Activated B cell treated with CpG ODN at 0.5 μM for 24 hours (primary cell): ENCODE data around the gene XCL2. TPM values are rescaled to one million over a fixed set of nuclear protein-coding genes. Genes with fewer than 3 reads are reported as not detected.

Source experiments
- ATAC-seq: fragments of 200-7000 bp; cut with Tn5 transposase; one replicate; pipeline ENCODE4 v1.10.0; 2021; ENCODE audit warnings: low read depth, mild to moderate bottlenecking, moderate library complexity
- CTCF ChIA-PET: fragments of 350-600 bp; sonication (Branson Sonifier 250); formaldehyde crosslinking; loops from one replicate; lab custom pipeline; 2021; ENCODE audit warnings: antibody characterized with exemption; lab: Charles Lee
- POLR2A ChIA-PET: fragments of 350-600 bp; sonication (Branson Sonifier 250); formaldehyde crosslinking; loops from one replicate; lab custom pipeline; 2021; ENCODE audit warnings: antibody characterized with exemption; lab: Charles Lee
- DNase-seq: peaks from one replicate; pipeline ENCODE4 v3.0.0; 2022
- H3K27ac Mint-ChIP-seq: one replicate; pipeline ENCODE4 v1.8.0; 2020; ENCODE audit warnings: mixed read lengths
- H3K27me3 Mint-ChIP-seq: one replicate; pipeline ENCODE4 v1.8.0; 2021; ENCODE audit warnings: mixed read lengths
- H3K36me3 Mint-ChIP-seq: one replicate; pipeline ENCODE4 v1.8.0; 2021; ENCODE audit warnings: low read depth, mixed read lengths
- H3K4me1 Mint-ChIP-seq: one replicate; pipeline ENCODE4 v1.8.0; 2021; ENCODE audit warnings: mixed read lengths
- H3K4me3 Mint-ChIP-seq: one replicate; pipeline ENCODE4 v1.8.0; 2020; ENCODE audit warnings: mild to moderate bottlenecking, mixed read lengths
- H3K9me3 Mint-ChIP-seq: one replicate; pipeline ENCODE4 v1.8.0; 2020; ENCODE audit warnings: mixed read lengths
- intact Hi-C: fragments of 100-400 bp; cut with micrococcal nuclease; formaldehyde crosslinking; loops from one replicate; pipeline ENCODE4 v1.15.1; 2024
- total RNA-seq: library from RNA; stranded (reverse); gene quantifications from 2 replicates; pipeline ENCODE4 v1.2.3, GENCODE V29; 2022
- TF ChIP-seq, protein P1 (sequence below): fragments of 200-600 bp; IDR thresholded peaks from one replicate; pipeline ENCODE4 v1.8.0; 2022; ENCODE audit warnings: antibody characterized with exemption, mild to moderate bottlenecking

Gene XCL2
- total RNA-seq, 1 donor from 2014 or later = not detected

- Mint-ChIP-seq H3K4me1 (no peaks in the 10 kb centered on the region), H3K9me3 (no peaks in the 10 kb centered on the region), H3K27ac (no peak overlapping the region), H3K4me3 (no peak overlapping the region), H3K36me3 (no peaks in the 10 kb centered on the region), H3K27me3 (peaks cover 4% of the 10 kb centered on the region)
- no peak for DNase-seq
- POLR2A ChIA-PET = no interaction called here
- ATAC-seq = no peak
- intact Hi-C loops = no loop called here
- TF ChIP-seq, protein P1, sequence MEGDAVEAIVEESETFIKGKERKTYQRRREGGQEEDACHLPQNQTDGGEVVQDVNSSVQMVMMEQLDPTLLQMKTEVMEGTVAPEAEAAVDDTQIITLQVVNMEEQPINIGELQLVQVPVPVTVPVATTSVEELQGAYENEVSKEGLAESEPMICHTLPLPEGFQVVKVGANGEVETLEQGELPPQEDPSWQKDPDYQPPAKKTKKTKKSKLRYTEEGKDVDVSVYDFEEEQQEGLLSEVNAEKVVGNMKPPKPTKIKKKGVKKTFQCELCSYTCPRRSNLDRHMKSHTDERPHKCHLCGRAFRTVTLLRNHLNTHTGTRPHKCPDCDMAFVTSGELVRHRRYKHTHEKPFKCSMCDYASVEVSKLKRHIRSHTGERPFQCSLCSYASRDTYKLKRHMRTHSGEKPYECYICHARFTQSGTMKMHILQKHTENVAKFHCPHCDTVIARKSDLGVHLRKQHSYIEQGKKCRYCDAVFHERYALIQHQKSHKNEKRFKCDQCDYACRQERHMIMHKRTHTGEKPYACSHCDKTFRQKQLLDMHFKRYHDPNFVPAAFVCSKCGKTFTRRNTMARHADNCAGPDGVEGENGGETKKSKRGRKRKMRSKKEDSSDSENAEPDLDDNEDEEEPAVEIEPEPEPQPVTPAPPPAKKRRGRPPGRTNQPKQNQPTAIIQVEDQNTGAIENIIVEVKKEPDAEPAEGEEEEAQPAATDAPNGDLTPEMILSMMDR = no peak
- CTCF ChIA-PET = no interaction called here
These were observed 30.0 kb downstream of the XCL2 start for GRCh38 chr1:168513656-168514404.

DNA sequence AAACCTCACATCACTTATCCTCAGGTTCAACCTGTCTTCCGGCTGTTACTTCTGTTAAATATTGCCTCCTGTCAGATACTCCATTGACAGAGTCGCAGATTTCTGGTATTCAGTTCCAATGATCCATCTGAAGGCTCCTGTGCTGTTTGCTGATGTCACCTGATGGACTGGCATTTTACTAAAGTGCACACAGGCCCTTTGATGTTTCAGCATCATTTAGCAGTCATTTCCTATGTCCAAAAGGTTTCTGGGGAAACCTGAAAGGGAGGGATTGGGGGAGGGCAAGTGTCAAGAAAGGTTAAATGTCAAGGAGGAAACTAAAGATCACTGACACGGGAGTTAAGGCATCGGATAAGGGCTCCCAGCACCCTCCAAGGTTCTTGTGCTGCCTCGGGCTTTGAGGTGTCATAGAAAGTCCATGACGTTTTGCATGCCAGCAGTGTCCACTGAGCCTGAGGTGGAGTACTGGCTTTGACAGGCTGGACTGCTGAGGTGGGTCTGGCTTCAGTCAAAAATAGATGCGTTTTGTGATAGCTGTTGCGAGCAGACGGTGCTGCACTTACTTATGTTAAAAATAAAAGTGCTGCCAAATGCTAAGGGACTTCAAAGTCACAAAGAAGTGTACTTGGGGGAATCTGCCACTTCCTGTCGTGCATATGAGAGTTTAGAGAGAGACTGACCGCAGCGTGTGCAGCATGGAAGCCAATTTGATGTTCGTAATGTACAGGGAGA lies 30.8 kb downstream of the XCL2 start:
- H3K9me3 Mint-ChIP-seq = no peaks in the 10 kb centered on the region
- intact Hi-C loops = no loop called here
- H3K4me1 Mint-ChIP-seq = no peaks in the 10 kb centered on the region
- DNase-seq (no peak), ATAC-seq (no peak)
- ChIA-PET POLR2A (no interaction called here), CTCF (no interaction called here)
- H3K27me3 Mint-ChIP-seq = peaks cover 2% of the 10 kb centered on the region
- H3K4me3 Mint-ChIP-seq = no peak overlapping the region
- no peak overlapping the region for H3K27ac Mint-ChIP-seq
- TF ChIP-seq, protein P1 = no peak
- no peaks in the 10 kb centered on the region for H3K36me3 Mint-ChIP-seq

DNA sequence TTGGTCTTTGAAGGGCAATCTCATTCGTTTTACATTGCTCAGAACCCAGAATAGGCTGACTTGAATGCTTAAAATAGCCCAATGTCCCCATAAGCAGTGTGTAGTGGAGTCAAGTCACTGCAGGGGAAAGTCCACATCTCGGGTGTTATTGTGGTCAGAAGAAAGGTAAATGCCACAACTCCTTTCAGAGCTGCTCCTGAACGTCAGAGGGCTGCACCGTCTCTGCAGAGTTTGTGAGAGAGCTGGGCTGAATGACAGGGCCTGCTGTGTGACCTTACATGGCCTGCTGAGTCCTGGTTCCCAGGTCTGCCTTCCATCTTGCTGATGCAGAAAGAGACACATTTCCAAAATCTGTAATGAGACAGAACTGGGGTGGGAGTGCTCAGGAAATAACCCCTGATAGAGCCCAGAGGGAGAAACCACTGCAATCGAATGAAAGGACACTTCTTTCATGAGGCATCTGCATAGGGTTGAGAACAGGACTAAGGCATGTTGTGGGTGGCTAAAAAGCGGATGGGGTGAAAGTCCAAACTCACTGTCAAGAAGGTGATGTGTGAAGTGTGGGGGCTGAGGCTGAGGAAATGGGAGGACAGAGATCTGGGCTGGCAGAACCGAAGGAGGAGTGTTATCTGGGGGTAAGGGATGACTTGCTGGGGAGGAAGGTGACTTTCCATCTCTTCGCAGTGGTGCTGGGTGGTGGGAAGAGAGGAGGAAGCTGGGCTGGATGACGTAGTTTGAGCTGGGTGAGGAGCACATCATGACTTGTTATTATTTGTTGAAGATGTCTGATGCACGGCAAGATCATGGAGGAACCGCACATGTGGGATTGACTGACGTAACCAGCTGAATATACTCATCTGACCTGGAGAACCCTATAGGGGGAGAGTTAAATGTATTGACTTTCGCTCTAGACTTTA lies 33.7 kb downstream of the XCL2 start:
- Mint-ChIP-seq H3K27ac (no peak overlapping the region), H3K27me3 (peaks cover 2% of the 10 kb centered on the region), H3K9me3 (no peaks in the 10 kb centered on the region), H3K36me3 (no peaks in the 10 kb centered on the region), H3K4me3 (no peak overlapping the region), H3K4me1 (no peaks in the 10 kb centered on the region)
- ATAC-seq = no peak
- DNase-seq = no peak
- CTCF ChIA-PET = no interaction called here
- TF ChIP-seq, protein P1 = no peak
- POLR2A ChIA-PET = no interaction called here
- intact Hi-C loops = no loop called here

DNA sequence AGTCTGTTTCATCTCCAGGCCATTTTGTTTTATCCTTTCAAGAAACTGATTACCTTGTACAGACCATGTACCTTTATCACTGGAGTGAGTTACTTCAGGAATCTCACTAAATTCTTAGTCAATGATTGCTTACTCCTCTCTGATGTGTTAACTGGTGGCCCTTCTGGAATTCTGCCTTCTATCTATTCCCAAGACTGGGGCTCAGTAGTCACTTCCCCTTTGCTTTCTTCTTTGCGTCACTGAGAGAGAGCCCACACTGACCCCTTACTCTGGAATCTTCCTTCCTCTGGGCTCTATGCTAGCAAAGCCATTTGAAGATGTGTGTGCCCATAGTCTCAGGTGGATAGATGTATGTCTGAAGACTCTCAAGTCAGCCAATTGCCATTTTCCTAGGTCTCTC lies 34.6 kb downstream of the XCL2 start:
- intact Hi-C loops = no loop called here
- Mint-ChIP-seq H3K4me1 (no peaks in the 10 kb centered on the region), H3K36me3 (no peaks in the 10 kb centered on the region), H3K27ac (no peak overlapping the region), H3K27me3 (peaks cover 2% of the 10 kb centered on the region), H3K4me3 (no peak overlapping the region), H3K9me3 (no peaks in the 10 kb centered on the region)
- ChIA-PET POLR2A (no interaction called here), CTCF (no interaction called here)
- ATAC-seq (no peak), DNase-seq (no peak)
- TF ChIP-seq, protein P1 = no peak
